ENCODE results near the gene APOB. TPM values are rescaled to one million over a fixed set of nuclear protein-coding genes. Genes with fewer than 3 reads are reported as not detected.

The APOB gene
- total and polyA plus RNA-seq, 2 of the 13 experiments (the other 11 are each of a cell fraction or from before 2014, with no cell fraction given) = 1,569 to 2,515 TPM

GRCh38 chr2:21006423-21007128 lies 37.3 kb downstream of the APOB start (continued):
- TF ChIP-seq DNMT3B (CRISPR knock-in tag; conservative IDR thresholded peaks at IDR 0.05) (0 out of 2 replicates have a peak, but pooled peaks have one; percentile 75), BCL3 (CRISPR knock-in tag; IDR thresholded peaks at IDR 0.05) (0 out of 2 replicates have a peak, but pooled peaks have one; percentile 56), SSRP1 (CRISPR knock-in tag; IDR thresholded peaks at IDR 0.05) (peak; percentile 98), JUNB (CRISPR knock-in tag; IDR thresholded peaks at IDR 0.05; ENCODE audit: borderline replicate concordance) (peak; percentile 49; the same call in 1 of the 2 replicates), NFKB2 (CRISPR knock-in tag; IDR thresholded peaks at IDR 0.05; ENCODE audit: borderline replicate concordance) (no peak), MAZ (IDR thresholded peaks at IDR 0.05; ENCODE audit: borderline replicate concordance, low read depth, low read length) (no peak), MAZ (CRISPR knock-in tag; IDR thresholded peaks at IDR 0.05; ENCODE audit: low read depth) (peak; percentile 63; the same call in 1 of the 2 replicates), NR2C2 (CRISPR knock-in tag; IDR thresholded peaks at IDR 0.05; ENCODE audit: borderline replicate concordance) (no peak), MED13 (CRISPR knock-in tag; IDR thresholded peaks at IDR 0.05) (peak; percentile 15; the same call in 1 of the 2 replicates), HNF4G (IDR thresholded peaks at IDR 0.05; ENCODE audit: borderline replicate concordance, low read depth, low read length) (no peak; the same call in 1 of the 2 replicates), HNF4G (CRISPR knock-in tag; IDR thresholded peaks at IDR 0.05; ENCODE audit: borderline replicate concordance, low read depth) (no peak), ZNF773 (CRISPR knock-in tag; IDR thresholded peaks at IDR 0.05; ENCODE audit: borderline replicate concordance) (no peak), CCDC6 (CRISPR knock-in tag; IDR thresholded peaks at IDR 0.05) (peak; percentile 57; the same call in 1 of the 2 replicates), ZNF605 (CRISPR knock-in tag; IDR thresholded peaks at IDR 0.05) (0 out of 2 replicates have a peak, but pooled peaks have one; percentile 0), MTF2 (CRISPR knock-in tag; IDR thresholded peaks at IDR 0.05; ENCODE audit: borderline replicate concordance) (0 out of 2 replicates have a peak, but pooled peaks have one; percentile 76), PRDM10 (CRISPR knock-in tag; IDR thresholded peaks at IDR 0.05; ENCODE audit: low read depth) (no peak; the same call in 1 of the 2 replicates), ZNF724P (CRISPR knock-in tag; IDR thresholded peaks at IDR 0.05; ENCODE audit: borderline replicate concordance) (0 out of 2 replicates have a peak, but pooled peaks have one; percentile 45), SALL2 (CRISPR knock-in tag; IDR thresholded peaks at IDR 0.05) (0 out of 2 replicates have a peak, but pooled peaks have one; percentile 16), RAD51 (IDR thresholded peaks at IDR 0.05; ENCODE audit: borderline replicate concordance) (no peak), BRD4 (CRISPR knock-in tag; IDR thresholded peaks at IDR 0.05) (no peak), ZNF619 (CRISPR knock-in tag; IDR thresholded peaks at IDR 0.05) (no peak)
- TF ChIP-seq, protein P1, sequence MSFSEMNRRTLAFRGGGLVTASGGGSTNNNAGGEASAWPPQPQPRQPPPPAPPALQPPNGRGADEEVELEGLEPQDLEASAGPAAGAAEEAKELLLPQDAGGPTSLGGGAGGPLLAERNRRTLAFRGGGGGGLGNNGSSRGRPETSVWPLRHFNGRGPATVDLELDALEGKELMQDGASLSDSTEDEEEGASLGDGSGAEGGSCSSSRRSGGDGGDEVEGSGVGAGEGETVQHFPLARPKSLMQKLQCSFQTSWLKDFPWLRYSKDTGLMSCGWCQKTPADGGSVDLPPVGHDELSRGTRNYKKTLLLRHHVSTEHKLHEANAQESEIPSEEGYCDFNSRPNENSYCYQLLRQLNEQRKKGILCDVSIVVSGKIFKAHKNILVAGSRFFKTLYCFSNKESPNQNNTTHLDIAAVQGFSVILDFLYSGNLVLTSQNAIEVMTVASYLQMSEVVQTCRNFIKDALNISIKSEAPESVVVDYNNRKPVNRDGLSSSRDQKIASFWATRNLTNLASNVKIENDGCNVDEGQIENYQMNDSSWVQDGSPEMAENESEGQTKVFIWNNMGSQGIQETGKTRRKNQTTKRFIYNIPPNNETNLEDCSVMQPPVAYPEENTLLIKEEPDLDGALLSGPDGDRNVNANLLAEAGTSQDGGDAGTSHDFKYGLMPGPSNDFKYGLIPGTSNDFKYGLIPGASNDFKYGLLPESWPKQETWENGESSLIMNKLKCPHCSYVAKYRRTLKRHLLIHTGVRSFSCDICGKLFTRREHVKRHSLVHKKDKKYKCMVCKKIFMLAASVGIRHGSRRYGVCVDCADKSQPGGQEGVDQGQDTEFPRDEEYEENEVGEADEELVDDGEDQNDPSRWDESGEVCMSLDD (CRISPR knock-in tag; IDR thresholded peaks at IDR 0.05; ENCODE audit: borderline replicate concordance) = peak; percentile 25; the same call in 1 of the 2 replicates

Measured in HepG2 (cell line).